ENCODE data around the gene MMP7. TPM values are rescaled to one million over a fixed set of nuclear protein-coding genes. Genes with fewer than 3 reads are reported as not detected.
"Not testable (repeated sequence)": the region's sequence is repeated elsewhere in the genome, so short reads cannot be mapped to it uniquely, and the experiment has no call there.

Gene MMP7
- total RNA-seq, 2 experiments from 2014 or later = not detected

DNA sequence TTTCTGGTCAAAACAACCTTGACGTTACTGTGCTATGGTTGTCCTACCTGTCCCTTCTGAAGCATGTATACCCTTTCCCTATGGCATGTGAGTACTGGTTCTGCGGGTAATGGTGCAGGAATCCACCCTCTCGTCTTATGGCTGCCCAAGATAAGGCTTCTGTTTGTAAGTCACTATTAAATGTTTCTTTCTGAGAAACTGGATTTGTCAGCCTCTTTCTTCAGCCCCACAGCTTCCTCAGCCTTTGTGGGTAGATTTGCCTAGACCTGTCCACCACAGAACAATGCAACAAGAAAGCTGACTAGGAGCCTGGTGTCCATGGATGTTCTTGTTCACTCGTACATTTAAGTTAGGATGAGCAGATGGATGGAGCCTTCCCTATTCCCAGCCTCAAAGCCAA lies 14.4 kb downstream of the MMP7 start:
- no peak for TF ChIP-seq EZH2phosphoT487 (IDR thresholded peaks at IDR 0.05; ENCODE audit: borderline replicate concordance, low read depth, low read length)
- TF ChIP-seq CTCF (conservative IDR thresholded peaks at IDR 0.05; ENCODE audit: low read length) = no peak
- intact Hi-C loops (cut with micrococcal nuclease; ENCODE audit: unreplicated experiment) = no loop called here
- POLR2A ChIA-PET = interaction anchor here (0.5 to 1.9 kb wide), 3 partner anchors 9 to 419 kb away, joined by 3 to 11 read pairs (median 5); no protein-coding TSS in a partner anchor
- Histone ChIP-seq H3K4me1 (ENCODE audit: insufficient read depth, low read length, poor library complexity, severe bottlenecking) (no peaks in the 10 kb centered on the region), H3K79me2 (ENCODE audit: insufficient read depth, low read depth, low read length) (no peaks in the 10 kb centered on the region), H3K4me2 (ENCODE audit: low read length) (no peak overlapping the region), H3K9me2 (ENCODE audit: insufficient read depth, low read length) (no peaks in the 10 kb centered on the region), H3K36me3 (ENCODE audit: insufficient read depth, low read length) (no peaks in the 10 kb centered on the region), H3K27ac (ENCODE audit: low read depth, low read length, poor library complexity, severe bottlenecking) (no peak overlapping the region), H3K4me3 (ENCODE audit: low read depth, low read length, poor library complexity, severe bottlenecking) (no peak overlapping the region), H4K20me1 (ENCODE audit: insufficient read depth, low read length) (no peaks in the 10 kb centered on the region), H3K9me3 (ENCODE audit: low read length) (no peaks in the 10 kb centered on the region), H2AFZ (ENCODE audit: low read length) (no peak overlapping the region)
- CTCF ChIA-PET (ENCODE audit: unreplicated experiment) = no interaction called here
- DNase-seq (ENCODE audit: low spot score) = no peak
- BruUV-seq (replicated peaks) = no TSS peak

DNA sequence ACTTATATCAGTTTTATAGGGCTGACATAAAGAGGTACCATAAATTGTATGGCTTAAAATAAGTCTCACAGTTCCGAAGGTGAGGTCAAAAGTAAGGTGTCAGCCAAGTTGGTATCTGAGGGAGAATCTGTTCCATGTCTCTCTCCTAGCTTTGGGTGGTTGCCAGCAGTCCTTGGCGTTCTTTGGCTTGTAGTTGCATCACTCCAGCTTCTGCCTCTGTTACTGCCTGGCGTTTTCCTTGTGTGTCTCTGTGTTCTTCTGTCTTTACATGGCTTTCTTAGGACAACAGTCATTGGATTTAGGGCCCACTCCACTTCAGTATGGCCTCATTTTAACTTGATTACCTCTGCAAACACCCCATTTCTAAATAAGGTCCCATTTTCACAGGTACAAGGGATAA lies 16.7 kb downstream of the MMP7 start:
- no peak for DNase-seq (ENCODE audit: low spot score)
- no peaks in the 10 kb centered on the region for H3K9me2 ChIP-seq (ENCODE audit: insufficient read depth, low read length)
- H3K4me1 ChIP-seq (ENCODE audit: insufficient read depth, low read length, poor library complexity, severe bottlenecking) = no peaks in the 10 kb centered on the region
- H3K9me3 ChIP-seq (ENCODE audit: low read length) = no peaks in the 10 kb centered on the region
- CTCF ChIA-PET (ENCODE audit: unreplicated experiment) = no interaction called here
- intact Hi-C loops (cut with micrococcal nuclease; ENCODE audit: unreplicated experiment) = loop anchor here (5.0 kb wide), 1 partner anchor 98 kb away; no protein-coding TSS in a partner anchor
- no peak for TF ChIP-seq EZH2phosphoT487 (IDR thresholded peaks at IDR 0.05; ENCODE audit: borderline replicate concordance, low read depth, low read length)
- no peak for TF ChIP-seq CTCF (conservative IDR thresholded peaks at IDR 0.05; ENCODE audit: low read length)
- H2AFZ ChIP-seq (ENCODE audit: low read length) = no peak overlapping the region
- H3K27ac ChIP-seq (ENCODE audit: low read depth, low read length, poor library complexity, severe bottlenecking) = no peak overlapping the region
- H3K79me2 ChIP-seq (ENCODE audit: insufficient read depth, low read depth, low read length) = no peaks in the 10 kb centered on the region
- H3K36me3 ChIP-seq (ENCODE audit: insufficient read depth, low read length) = no peaks in the 10 kb centered on the region
- H3K4me2 ChIP-seq (ENCODE audit: low read length) = no peak overlapping the region
- no TSS peak for BruUV-seq (replicated peaks)
- no peak overlapping the region for H3K4me3 ChIP-seq (ENCODE audit: low read depth, low read length, poor library complexity, severe bottlenecking)
- POLR2A ChIA-PET = interaction anchor here (0.7 to 1.4 kb wide), 2 partner anchors 67 to 83 kb away, joined by 3 read pairs; no protein-coding TSS in a partner anchor
- no peaks in the 10 kb centered on the region for H4K20me1 ChIP-seq (ENCODE audit: insufficient read depth, low read length)

DNA sequence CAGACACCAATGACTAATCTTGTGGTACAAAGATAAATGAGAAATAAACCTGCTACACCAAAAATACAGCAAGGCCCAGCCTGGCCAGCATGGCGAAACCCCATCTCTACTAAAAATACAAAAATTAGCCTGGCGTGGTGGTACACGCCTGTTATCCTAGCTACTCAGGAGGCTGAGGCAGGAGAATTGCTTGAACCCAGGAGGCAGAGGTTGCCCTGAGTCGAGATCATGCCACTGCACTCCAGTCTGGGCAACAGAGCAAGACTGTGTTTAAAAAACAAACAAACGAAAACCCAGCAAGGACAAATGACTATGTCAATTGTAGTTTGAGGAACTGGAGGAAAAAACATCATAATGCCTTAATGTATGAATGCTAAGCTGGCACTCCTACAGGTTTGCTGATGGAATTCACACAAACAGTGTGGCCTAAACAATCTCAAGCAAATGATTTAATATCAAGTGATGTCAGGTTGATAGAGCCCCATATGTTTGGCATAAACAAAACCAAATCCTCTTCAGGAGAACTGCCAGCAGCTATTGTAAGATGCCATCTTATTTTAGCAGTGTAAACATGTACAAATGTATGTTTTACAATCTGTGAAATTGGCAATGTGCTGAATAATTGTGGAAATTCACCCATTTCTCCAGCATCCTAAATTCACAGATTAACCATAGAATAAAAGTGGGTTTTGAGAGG lies 20.0 kb downstream of the MMP7 start:
- H3K4me1 ChIP-seq (ENCODE audit: insufficient read depth, low read length, poor library complexity, severe bottlenecking) = no peaks in the 10 kb centered on the region
- DNase-seq (ENCODE audit: low spot score) = no peak
- H3K79me2 ChIP-seq (ENCODE audit: insufficient read depth, low read depth, low read length) = no peaks in the 10 kb centered on the region
- CTCF ChIA-PET (ENCODE audit: unreplicated experiment) = no interaction called here
- no peaks in the 10 kb centered on the region for H3K36me3 ChIP-seq (ENCODE audit: insufficient read depth, low read length)
- H4K20me1 ChIP-seq (ENCODE audit: insufficient read depth, low read length) = no peaks in the 10 kb centered on the region
- no TSS peak for BruUV-seq (replicated peaks)
- POLR2A ChIA-PET = interaction anchor here (0.6 to 1.6 kb wide), 6 partner anchors 14 to 463 kb away, joined by 3 to 7 read pairs (median 4); partner anchors contain the start of gene CFAP300
- no peak overlapping the region for H3K4me3 ChIP-seq (ENCODE audit: low read depth, low read length, poor library complexity, severe bottlenecking)
- H3K27ac ChIP-seq (ENCODE audit: low read depth, low read length, poor library complexity, severe bottlenecking) = no peak overlapping the region
- H3K9me2 ChIP-seq (ENCODE audit: insufficient read depth, low read length) = no peaks in the 10 kb centered on the region
- no peak for TF ChIP-seq EZH2phosphoT487 (IDR thresholded peaks at IDR 0.05; ENCODE audit: borderline replicate concordance, low read depth, low read length)
- no peak for TF ChIP-seq CTCF (conservative IDR thresholded peaks at IDR 0.05; ENCODE audit: low read length)
- peak overlapping the region; percentile 41; the same call in 1 of the 2 replicates for H2AFZ ChIP-seq (ENCODE audit: low read length)
- no peaks in the 10 kb centered on the region for H3K9me3 ChIP-seq (ENCODE audit: low read length)
- intact Hi-C loops (cut with micrococcal nuclease; ENCODE audit: unreplicated experiment) = loop anchor here (5.0 kb wide), 1 partner anchor 102 kb away; no protein-coding TSS in a partner anchor
- H3K4me2 ChIP-seq (ENCODE audit: low read length) = no peak overlapping the region

DNA sequence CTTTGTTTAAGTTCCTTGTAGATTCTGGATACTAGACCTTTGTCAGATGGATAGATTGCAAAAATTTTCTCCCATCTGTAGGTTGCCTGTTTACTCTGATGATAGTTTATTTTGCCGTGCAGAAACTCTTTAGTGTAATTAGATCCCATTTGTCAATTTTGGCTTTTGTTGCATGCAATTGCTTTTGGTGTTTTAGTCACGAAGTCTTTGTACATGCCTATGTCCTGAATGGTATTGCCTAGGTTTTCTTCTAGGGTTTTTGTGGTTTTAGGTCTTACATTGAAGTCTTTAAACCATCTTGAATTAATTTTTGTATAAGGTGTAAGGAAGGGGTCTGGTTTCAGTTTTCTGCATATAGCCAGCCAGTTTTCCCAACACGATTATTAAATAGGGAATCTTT lies 27.7 kb downstream of the MMP7 start:
- H3K4me2 ChIP-seq (ENCODE audit: low read length); H3K4me3 ChIP-seq (ENCODE audit: low read depth, low read length, poor library complexity, severe bottlenecking); H3K9me3 ChIP-seq (ENCODE audit: low read length); H3K36me3 ChIP-seq (ENCODE audit: insufficient read depth, low read length); H3K27ac ChIP-seq (ENCODE audit: low read depth, low read length, poor library complexity, severe bottlenecking); H3K4me1 ChIP-seq (ENCODE audit: insufficient read depth, low read length, poor library complexity, severe bottlenecking); POLR2A ChIA-PET; BruUV-seq (replicated peaks); H3K79me2 ChIP-seq (ENCODE audit: insufficient read depth, low read depth, low read length); H2AFZ ChIP-seq (ENCODE audit: low read length); H3K9me2 ChIP-seq (ENCODE audit: insufficient read depth, low read length); H4K20me1 ChIP-seq (ENCODE audit: insufficient read depth, low read length); CTCF ChIA-PET (ENCODE audit: unreplicated experiment); intact Hi-C loops (cut with micrococcal nuclease; ENCODE audit: unreplicated experiment); DNase-seq (ENCODE audit: low spot score): not testable (repeated sequence)
